Stimulated activated CD4-positive, alpha-beta T cell treated with anti-CD3 and anti-CD28 coated beads, Interleukin-4, amount 100 ng/mL, for 1 hour (primary cell): ENCODE measurements around the gene MTMR3.

Experiments
- DNase-seq: peaks from one replicate; pipeline ENCODE4 v3.0.0-alpha.2; 2020

Gene MTMR3

DNA sequence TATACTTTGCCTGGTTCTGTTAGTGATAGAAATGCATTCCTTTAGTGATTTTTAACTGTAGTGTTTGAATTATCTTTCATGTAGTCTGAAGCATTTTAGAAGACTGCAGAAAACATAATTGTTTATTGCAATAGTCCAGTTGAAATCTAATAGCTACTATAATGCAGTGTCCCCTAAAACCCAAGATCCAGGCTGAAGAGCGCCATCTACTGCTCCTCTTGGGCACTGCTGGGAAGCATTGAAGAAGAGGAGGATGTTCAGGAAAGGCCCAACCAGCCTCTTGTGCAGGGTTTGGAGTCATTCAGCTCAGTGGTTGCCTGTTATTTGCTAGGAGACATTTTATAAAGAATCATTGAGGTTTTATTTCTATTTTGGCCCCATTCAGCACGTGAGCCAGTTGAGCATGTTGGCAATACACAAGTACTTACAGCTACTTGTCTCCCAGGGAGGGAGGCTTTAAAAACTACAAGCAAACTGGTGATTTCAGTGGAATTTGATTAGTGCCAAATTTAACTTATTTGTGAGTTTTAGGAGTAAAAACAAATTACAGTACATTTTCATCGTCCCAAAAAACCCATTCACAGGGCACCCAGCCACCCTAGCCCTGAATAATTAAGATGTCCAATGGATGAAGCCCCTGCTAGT, 122.4 kb downstream of the MTMR3 start:
- DNase-seq, result peak; percentile 62

DNA sequence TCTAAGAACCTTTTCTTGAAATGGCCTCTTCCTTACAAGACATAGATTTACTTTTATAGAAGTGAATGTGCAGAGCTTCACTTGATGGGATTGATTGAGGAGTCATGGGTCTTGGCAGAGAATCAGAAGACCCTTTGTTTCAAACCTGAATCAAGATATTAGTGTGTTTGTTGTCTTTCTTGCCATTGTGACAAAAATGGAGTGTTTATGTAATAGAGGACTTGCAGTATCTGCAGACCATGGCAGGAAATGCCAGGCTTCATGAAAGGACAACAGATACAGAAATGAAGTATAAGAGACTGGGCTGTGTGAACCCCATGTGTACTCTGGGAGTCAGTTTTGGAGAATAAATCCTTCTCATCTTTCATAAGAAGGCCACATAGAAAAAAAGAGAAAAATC, 124.4 kb downstream of the MTMR3 start:
- no peak for DNase-seq

DNA sequence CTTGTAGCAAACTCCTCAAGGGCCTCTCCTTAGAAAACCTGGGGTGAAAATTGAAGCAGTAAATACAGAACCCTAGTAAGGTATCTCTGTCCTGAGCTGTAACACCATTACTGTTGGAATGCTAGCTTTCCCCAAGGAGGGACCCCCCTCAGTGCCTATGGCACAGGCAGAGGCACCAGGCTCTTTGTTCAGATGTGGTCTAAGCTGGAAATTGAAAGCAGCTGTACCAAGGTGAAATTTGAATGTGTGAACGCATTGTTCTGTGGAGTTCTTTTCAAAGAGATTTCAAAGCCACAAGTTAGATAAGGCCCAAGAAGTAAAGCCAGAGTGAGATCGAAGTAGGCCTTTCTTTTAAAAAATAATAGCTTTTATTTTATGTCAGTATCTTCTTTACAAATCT, 125.4 kb downstream of the MTMR3 start:
- no peak for DNase-seq

DNA sequence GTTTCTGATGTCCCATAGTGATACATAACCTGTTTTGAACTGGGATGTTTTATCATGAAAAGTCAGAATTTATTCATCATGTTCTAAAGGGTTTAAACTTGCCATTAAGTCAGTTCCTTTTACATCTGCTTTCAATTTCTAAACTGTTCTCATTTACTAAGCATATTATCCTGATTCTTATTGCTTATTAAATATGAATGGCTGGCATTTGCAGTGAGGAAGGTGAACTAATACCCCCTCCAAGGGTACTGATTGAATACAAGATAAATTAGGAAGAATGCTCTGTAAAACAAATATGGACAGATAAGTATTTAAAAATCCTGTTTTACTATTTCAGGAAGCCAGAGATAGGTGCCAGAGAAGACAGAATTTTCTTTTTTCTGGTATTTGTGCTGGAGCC, 126.5 kb downstream of the MTMR3 start:
- no peak for DNase-seq

DNA sequence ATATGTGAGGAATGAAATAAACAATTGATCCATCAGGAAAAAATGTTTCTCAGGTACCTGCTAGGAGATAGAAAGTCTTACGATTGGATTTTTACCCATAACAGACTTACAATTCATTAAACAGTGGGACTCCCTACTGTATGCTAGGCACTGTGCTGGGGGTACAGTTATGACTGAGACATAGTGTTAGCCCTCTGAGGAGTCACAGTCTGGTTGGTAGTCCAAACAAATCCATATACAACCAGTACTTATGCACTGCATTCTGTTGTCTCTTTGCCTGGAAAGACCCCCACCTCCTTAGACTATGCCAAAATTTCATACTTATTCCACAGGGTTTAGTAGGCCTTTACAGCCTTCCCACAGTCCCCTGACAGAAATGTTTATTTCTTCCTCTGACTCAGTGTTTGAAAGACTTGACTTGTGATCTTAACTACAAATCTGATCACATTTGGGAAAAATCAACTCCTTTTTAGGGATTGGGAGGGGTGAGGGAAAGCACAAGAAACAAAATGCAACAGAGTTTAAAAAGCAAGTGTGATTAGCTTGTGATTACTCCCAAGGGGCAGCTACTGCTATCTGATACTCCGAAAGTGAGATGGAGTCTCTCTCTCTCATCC, 127.9 kb downstream of the MTMR3 start:
- DNase-seq, result no peak

DNA sequence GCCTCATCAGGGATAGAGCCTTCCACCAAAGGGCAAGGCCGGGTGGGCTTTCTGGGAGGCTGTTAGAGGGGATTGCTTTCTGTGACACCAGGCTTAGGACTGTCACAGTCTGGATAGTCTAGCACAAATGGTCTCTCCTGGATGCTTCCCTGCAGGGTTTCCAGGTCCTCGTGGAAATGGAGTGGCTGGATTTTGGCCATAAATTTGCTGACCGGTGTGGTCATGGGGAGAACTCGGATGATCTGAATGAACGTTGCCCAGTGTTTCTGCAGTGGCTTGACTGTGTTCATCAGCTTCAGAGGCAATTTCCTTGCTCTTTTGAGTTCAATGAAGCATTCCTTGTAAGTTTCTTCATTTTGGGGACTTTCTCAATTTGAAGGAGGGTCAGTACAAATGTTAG, 130.2 kb downstream of the MTMR3 start:
- no peak for DNase-seq

DNA sequence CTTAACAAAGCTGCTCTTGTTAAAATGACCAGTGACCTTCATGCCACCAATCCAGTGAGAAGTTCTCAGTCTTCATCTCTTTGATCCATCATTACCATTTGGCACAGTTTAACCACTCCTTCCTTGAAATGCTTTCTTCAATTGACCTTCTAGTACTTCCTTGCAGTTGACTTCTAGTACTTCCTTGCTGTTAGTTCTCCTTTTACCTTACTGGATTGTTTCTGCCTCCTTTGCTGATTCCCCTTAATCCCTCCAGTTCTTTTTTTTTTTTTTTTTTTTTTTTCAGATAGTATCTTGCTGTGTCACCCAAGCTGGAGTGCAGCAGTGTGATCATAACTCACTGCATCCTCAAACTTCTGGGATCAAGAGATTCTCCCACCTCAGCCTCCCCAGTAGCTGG, 131.3 kb downstream of the MTMR3 start:
- DNase-seq, result no peak

DNA sequence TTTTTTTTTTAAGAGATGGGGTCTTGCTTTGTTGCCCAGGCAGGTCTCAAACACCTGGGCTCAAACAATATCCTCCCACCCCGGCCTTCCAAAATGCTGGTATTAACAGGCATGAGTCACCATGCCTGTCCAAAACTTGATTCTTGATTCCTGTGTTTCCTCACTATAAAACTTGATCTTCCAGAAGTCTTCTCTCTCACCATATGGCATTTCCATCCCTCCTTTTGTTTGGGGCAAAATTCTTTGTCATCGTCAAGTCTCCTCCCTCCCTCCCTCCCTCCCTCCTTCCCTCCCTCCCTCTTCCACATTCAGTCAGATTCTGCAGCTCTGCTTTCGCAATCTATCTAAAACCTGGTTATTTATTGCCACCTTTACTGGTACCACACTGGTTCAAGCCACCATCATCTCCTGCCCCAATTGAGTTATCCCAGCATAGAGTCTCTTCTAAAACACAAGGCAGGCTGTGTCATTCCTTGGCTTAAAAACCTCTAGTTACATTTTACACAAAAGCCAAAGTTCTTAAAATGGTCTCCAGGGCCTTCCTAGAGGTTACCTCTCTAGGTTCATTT, 132.3 kb downstream of the MTMR3 start:
- DNase-seq, result no peak

DNA sequence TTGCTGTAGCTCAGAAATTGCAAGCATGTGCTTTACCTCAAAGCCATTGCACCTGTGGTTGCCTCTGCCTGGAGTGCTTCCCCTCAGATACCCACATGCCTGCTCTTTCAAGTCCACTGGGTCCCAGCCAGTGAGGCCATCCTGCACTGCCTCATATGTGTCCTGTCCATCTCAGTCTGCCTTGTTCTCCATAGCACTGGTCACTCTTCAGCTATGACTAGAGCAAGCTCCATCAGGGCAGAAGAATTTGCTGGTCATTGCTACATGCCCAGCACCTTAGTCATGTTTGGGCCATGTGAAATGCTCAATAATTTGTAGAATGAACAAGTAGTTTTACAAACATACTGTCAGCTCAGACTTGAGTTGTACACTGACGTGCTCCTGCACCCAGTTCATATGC, 132.9 kb downstream of the MTMR3 start:
- no peak for DNase-seq

DNA sequence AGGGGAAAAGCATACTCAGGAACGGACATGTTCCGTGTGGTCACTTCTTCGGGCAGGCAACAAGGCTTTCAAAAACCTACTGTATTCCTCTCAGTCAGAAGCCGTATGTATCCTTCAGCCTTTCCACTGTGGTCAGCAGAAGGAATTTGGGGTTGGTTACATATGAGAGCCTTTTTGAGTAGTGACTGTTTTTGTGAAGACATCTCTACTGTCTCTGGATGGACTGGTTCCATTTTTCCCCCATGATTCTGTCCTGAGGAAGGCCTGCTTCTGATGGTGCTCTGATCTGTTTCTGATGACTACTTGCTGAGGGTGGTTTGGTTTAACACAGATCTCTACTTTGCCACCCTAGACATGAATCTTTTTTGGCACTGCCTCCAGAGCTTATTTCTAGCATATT, 133.6 kb downstream of the MTMR3 start:
- no peak for DNase-seq

DNA sequence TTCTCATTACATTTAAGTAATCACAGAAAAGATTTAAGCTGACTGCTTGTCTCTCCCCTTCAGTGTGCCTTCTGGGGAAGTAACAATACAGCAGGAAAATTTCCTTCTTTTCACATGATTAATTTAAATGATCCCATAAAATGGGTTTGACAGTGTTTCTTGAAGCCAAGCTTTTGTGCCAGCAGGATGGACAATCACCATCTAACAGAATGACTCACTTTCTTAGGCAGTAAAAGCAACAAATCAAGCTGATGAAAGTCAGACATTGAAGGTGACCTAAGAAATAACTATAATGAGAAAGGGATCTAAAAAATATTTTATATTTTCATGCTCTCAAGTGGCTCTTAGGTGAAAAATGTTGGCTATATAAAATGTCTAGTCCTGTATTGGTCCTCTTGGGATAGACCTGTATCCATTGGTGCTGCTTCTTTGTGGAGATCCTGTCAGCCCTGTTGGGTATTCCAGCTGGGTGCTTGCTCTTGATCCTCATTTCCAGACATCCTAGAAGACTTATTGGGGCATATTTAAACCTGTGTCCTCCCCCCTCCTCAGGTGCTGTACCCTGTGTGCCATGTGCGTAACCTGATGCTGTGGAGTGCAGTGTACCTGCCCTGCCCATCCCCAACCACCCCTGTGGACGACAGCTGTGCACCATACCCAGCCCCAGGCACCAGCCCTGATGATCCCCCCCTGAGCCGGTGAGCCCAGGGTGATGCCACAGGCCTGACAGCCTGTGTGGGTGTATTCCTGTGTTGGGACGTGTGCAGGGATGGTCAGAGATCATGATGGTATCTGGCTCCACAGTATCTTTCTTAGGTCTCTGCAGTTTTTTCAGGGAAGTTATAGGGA, 134.6 kb downstream of the MTMR3 start:
- DNase-seq, result no peak

DNA sequence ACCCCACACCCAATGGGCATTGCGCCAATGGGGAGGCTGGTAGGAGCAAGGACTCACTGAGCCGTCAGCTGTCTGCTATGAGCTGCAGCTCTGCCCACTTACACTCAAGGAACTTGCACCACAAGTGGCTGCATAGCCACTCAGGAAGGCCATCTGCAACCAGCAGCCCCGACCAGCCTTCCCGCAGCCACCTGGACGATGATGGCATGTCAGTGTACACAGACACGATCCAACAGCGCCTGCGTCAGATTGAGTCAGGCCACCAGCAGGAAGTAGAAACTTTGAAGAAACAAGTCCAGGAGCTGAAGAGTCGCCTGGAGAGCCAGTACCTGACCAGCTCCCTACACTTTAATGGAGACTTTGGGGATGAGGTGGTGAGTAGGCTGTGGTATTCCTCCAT, 137.5 kb downstream of the MTMR3 start:
- no peak for DNase-seq

DNA sequence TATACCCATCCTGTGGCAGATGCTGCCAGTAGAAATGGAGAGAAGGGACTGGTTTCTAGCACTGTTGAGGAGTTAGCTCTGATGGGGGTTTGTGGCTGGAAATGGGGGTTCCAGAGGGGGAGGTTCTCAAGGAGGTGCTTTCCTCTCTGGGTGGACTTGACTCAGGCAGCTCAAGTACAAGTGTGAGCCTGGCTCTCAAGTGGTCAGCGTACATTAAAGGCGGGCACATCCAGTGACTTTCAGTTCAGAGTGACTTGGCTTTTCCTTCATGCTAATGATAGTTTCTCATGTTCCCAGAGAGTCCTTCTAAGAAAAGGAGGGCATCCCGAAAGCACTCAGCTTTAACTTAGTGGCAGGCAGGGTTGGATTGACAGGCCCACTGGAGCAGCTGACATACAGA, 138.4 kb downstream of the MTMR3 start:
- DNase-seq, result no peak

DNA sequence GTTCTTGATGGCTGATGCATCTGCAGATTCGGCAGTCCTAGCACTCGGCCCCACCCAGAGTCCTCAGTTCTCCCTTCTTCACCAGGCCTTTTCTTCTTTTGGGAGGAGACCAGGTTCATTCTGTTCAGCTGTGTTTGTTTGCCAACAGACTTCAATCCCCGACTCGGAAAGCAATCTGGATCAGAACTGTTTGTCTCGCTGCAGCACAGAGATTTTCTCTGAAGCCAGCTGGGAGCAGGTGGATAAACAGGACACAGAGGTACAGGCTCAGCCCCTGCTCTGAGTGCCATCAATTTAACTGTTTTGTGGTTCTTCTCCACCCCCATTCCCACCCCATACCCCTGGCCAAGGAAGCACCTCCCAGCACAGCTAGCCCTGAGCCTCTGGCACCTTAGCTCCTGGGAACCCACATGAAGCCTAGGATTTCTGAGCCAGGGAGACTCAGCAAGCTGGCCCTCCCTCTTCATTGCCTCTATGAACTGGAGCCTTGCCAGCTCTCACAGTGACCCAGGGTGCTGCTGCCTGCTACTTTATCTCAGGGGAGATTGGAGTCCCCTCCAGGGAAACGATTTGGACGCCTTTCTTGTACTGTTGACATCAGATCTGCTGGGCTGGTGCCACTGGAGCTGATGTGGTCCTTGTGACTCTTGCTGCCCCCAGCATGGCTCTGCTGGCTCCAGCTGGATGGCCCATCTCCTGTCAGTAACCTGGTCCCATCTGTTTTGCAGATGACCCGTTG, 139.1 kb downstream of the MTMR3 start:
- no peak for DNase-seq

DNA sequence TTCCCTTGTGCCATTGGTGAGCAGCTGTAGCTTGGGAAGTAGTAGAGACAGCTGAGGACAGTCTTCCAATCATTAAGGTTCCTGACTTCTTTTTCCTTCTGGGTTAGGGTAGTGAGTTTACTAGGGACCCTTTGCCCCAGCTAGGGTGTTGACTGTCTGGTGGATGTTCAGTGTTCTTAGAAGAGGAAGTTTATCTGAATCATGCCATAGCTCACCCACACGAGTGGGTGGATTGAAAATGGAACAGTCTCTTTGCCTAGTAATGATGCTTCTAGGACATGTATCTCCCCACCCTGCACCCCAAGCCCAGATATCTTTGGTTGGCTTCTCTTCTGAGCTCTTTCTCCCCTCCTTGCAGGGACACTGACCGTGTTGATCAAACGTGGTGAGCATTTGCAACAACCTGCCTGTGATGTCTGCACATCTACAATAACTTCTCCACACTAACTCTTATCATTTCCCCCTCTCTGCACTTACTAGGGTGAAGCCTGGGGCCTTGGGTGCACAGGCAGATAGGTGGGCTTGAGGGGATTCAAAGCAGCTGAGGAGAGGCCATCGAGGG, 140.2 kb downstream of the MTMR3 start:
- DNase-seq, result no peak

DNA sequence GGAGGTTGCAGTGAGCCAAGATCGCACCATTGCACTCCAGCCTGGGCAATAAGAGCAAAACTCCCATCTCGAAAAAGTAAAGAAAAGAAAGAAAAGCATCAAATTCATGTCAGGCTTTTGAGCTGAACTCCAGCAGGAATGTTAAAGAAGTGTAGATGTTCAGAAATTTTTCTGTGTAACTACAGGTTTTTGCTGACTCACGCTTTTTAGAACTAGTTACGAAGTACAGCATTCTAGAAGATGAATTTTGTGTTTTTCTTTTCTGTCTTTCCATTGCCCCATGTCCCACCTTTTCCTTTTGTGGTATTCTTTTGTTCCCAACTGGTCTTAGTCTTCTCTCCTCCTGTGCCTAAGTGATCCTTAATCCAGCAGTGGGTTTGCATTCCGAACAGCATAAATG, 141.3 kb downstream of the MTMR3 start:
- DNase-seq, result no peak

DNA sequence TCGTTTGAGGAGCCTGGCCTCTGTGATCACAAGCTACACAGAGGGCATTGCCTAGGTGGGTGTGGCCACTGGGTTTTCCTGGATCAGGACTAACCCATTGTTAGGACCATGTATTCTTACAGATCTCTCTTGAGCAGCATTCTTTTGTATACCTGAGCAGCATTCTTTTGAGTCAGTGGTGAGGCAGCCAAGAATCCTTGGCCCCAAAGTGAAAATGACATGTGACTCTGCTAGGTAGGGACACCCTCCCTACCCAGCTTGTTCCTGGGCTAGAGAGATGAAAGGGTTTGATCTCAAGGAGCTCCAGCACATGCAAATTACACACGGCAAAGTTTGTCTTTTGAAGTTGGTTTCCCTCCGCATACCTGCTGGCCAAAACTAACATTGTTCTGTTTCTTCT, 142.2 kb downstream of the MTMR3 start:
- no peak for DNase-seq

DNA sequence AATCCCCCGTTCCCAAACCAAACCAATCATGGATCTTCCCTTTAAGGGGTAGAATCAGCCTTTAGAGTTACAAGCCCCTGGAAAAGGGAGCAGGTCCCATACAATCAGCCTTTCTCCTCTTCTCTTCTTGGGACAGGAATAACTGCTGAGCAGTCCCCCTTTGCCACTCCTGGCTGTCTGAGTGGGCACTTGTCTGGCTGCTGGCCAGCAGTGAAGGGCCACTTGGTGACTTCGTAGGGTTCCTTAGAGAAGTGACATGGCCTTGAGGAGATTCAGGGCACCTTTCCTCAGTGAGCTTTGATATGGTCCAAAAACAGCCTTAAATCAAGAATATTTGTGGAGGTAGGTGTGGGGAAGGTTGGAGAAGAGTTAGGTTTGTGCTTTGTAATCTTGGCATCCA, 143.8 kb downstream of the MTMR3 start:
- DNase-seq, result no peak

DNA sequence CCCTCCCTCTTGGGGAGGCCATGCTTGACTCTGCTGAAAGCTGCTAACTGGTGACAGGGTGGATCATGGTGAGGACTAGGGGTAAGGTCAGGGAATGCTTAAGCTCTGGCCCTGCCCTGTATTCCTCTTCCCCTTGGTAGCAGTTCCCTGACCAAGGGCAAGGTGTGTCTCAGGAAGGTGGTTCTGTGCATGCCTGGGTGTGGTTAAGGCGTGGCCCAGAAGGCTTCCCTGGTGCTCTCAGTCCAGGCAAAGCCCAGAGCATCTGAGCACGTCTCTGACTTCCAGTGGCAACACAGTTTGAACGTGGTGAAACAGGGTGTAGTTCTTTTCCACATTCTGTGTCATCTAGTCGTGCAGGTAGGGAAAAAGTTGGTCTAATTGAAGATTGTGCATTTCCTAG, 144.2 kb downstream of the MTMR3 start:
- no peak for DNase-seq

DNA sequence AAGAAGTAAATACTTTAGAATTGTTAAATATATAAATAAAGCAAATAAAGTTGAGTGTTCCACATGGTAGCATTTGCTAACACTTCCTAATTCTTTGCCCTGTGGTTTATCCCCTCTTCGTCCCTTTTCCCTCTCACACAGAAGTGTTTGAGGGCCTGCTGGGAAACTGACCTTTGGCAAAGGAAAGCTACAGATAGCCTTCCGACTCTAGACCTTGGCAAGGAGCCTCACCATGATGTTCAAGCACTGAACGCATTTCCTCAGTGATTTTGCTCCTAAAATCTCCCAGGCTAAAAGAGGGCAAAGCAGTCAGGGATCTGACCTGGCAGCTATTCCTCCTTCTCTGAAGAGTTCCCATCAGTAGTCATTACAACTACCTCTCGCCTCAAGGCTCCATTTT, 144.8 kb downstream of the MTMR3 start:
- DNase-seq, result no peak

DNA sequence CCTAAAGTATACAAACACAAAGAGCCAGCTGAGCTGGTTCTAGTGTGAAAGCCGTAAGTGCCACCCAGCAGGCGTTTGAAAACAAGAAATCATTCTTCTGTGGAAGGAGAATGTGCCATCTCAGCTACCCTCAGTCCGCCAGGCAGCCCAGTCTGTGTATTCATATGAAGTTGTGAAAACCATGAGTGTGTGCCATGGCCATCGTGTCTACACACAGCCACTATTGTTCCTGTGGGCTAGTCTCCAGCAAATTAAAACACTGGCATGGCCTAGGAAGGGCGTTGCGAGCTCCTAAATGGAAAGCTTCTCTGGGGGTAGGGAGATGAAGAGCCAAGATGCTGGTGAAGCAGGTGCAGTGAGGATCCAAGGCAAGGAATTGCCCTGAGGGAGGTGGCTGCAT, 145.8 kb downstream of the MTMR3 start:
- no peak for DNase-seq

DNA sequence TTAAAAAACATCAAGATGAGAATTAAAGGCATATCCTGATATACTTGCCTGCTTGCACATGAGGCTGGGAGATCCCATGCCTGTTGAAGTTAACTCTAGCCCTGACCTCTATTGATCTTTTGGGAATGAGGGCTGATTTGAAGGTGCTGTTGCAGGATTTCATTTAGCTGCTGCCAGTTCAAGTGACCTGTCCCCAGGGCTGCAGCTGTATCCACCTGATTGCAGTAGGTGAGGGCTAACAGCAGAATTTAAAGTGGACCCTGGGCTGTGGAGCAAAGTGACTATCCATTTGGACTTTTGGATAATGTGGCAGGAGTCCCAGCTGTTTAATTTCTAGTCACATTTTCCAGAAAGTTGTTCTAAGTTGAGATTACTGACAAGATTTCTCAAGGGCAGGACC, 146.5 kb downstream of the MTMR3 start:
- DNase-seq, result no peak

DNA sequence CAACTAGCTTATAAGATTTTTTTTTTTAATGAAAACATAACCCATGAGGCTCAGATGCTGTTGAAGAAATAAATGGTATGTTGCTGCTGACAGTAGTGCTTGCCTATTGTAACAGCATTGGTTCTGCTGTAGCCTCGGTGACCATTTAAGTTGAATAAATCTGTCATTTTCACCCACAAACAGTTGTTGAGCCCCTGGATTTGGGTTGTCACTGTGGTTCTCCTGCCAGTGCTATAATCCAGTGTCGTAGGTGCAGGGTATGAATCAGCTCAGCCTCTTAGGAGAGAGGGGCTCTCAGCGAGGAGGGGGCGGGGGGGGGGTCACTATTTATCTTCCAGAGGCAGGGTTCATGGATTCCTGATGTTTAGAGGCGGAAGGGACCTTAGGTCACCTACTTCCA, 147.4 kb downstream of the MTMR3 start:
- DNase-seq, result no peak
